Heart right ventricle (tissue), 16 donors: ENCODE measurements around the gene CPT1A. TPM values are rescaled to one million over a fixed set of nuclear protein-coding genes. Genes with fewer than 3 reads are reported as not detected.

ENCODE experiments used
- ATAC-seq, 8 donors: fragments of 200-7000 bp; cut with Tn5 transposase; one replicate each; pipeline ENCODE4 v1.9.1; 2020; ENCODE audit warnings: mild to moderate bottlenecking in 8 of 8, moderate library complexity in 8 of 8, moderate number of reproducible peaks in 1 of 8
- DNase-seq, 2 donors: peaks; one replicate each; pipeline ENCODE4 v3.0.0-alpha.2; 2020
- H3K27ac ChIP-seq, 10 donors: fragments of 200-600 bp; sonication (generic) in 2 of 10; one replicate each; pipeline versions ENCODE4 v1.5.0 to v1.8.0; 2020 to 2022; ENCODE audit warnings: mild to moderate bottlenecking in 3 of 10
- H3K27me3 ChIP-seq, 7 donors: fragments of 200-600 bp; one replicate each; pipeline ENCODE4 v1.8.0; 2021 to 2022; ENCODE audit warnings: mild to moderate bottlenecking in 2 of 7
- H3K36me3 ChIP-seq, 9 donors: fragments of 200-600 bp; sonication (generic) in 1 of 9; one replicate each; pipeline versions ENCODE4 v1.5.0 to v1.8.0; 2020 to 2022; ENCODE audit warnings: mild to moderate bottlenecking in 2 of 9
- H3K4me1 ChIP-seq, 9 donors: fragments of 200-600 bp; sonication (generic) in 1 of 9; one replicate each; pipeline versions ENCODE4 v1.5.0 to v1.8.0; 2020 to 2022; ENCODE audit warnings: mild to moderate bottlenecking in 4 of 9
- H3K4me3 ChIP-seq, 10 donors: fragments of 200-600 bp; sonication (generic) in 2 of 10; one replicate each; pipeline versions ENCODE4 v1.5.0 to v1.8.0; 2020 to 2022; ENCODE audit warnings: mild to moderate bottlenecking in 7 of 10, moderate library complexity in 2 of 10
- H3K9me3 ChIP-seq, 11 donors: fragments of 200-600 bp in 10 of 11; sonication (generic) in 2 of 11; one replicate each; pipeline versions ENCODE4 v1.5.0 to v1.8.0; 2013 to 2022; ENCODE audit warnings: mild to moderate bottlenecking in 2 of 11, control low read depth in 1 of 11, moderate library complexity in 1 of 11
- CTCF ChIP-seq, 9 donors: fragments of 200-600 bp; sonication (generic) in 2 of 9; IDR thresholded peaks; one replicate each; pipeline versions ENCODE4 v1.5.0 to v1.8.0; 2021 to 2022; ENCODE audit warnings: antibody characterized with exemption in 9 of 9, mild to moderate bottlenecking in 5 of 9, moderate library complexity in 1 of 9
- WGBS, 2 donors: extraction: QIAGEN DNeasy Blood & Tissue Kit; methylation state at CpG; one replicate each; pipeline ENCODE4 v1.1.7; 2013; ENCODE audit warnings: inconsistent platforms in 1 of 2; 5-methylcytosine and 5-hydroxymethylcytosine counted together
- intact Hi-C, 10 donors: fragments of 100-400 bp; cut with DNase I; formaldehyde crosslinking; loops; one replicate each; pipeline versions ENCODE4 v1.11.1 to v1.14.2; 2022
- polyA plus RNA-seq, 2 donors: library from polyadenylated mRNA; stranded (reverse); fragments of 200-250 nt; gene quantifications; one replicate each; pipeline ENCODE4 v1.2.3, GENCODE V29; 2013
- total RNA-seq, 10 donors: library from RNA; stranded (reverse); fragmentation: NEBNext Ultra II Directional in 3 of 10; extraction: Animal tissue kit (Norgen Biotek cat#: 25700) in 3 of 10; gene quantifications; one replicate each; pipeline versions ENCODE4 v1.2.1 to v1.2.4, GENCODE V29; 2021 to 2023
- donor health status: Arrhythmogenic right ventricular cardiomyopathy.
- donor health status: ischemic (EF 13 %, LVEDD 7.1; RV severe dilation, severe dysfunction).
- donor health status: healthy with polysubstance abuse.
- donor health status: DM: no; HTN: yes; CAD: no.
- donor health status: DM: no; HTN: no; CAD: no.
- donor health status: ischemic (EF 25% LVEDD 6.9; RV normal size, moderate dysfunction).
- donor health status: ischemic (EF 25% LVEDD 5.7; RV mildly dilated, moderate dysfunction).
- donor health status: healthy.
- donor health status: DM: yes; HTN: yes; CAD: no.
- donor health status: Ischemic cardiomyopathy.
- donor health status: ischemic (EF 35%, LVEDD 5.7; RV mildly dilated, moderate dysfunction).
- donor health status: nonischemic (EF 11% LVEDD 7.7; RV severe dilation, severe dysfunction).
- donor health status: DM: yes; HTN: yes; CAD: no.
- donor health status: PGD.
- donor health status: ischemic (EF 29% LVEDD 5.4; RV normal size, mild dysfunction).
- donor health status: nonischemic (EF 23%, LVEDD 6.1; RV moderate dilation, normal function).

CPT1A gene
- total and polyA plus RNA-seq, 12 donors: 18.8 to 84.4 (median 44.2) TPM

- intact Hi-C loops: loop anchor here in 1 of 10 donors (5.0 kb wide), 1 partner anchor 33 kb away; the partner anchor contains the start of gene CPT1A
- ATAC-seq (peak in 7 of 8 donors; percentile 23 to 75 (median 54)), DNase-seq (peak in 1 of 2 donors; percentile 42)
- Histone ChIP-seq H3K9me3 (no peaks in the 10 kb centered on the region), H3K36me3 (peaks cover 0 to 94% (median 28%) of the 10 kb centered on the region in 9 donors), H3K4me3 (no peak overlapping the region), H3K27me3 (no peaks in the 10 kb centered on the region), H3K27ac (peak overlapping the region in 9 of 10 donors; percentile 13 to 71 (median 63)), H3K4me1 (peaks cover 2 to 31% (median 27%) of the 10 kb centered on the region in 9 donors)
- no peak for TF ChIP-seq CTCF (IDR thresholded peaks at IDR 0.05)
- WGBS, 2 donors: 27 to 42% methylated on average over 5 of the region's 5 CpGs
Observed at GRCh38 chr11:68809506-68809905, 32.2 kb downstream of the CPT1A start.

DNA sequence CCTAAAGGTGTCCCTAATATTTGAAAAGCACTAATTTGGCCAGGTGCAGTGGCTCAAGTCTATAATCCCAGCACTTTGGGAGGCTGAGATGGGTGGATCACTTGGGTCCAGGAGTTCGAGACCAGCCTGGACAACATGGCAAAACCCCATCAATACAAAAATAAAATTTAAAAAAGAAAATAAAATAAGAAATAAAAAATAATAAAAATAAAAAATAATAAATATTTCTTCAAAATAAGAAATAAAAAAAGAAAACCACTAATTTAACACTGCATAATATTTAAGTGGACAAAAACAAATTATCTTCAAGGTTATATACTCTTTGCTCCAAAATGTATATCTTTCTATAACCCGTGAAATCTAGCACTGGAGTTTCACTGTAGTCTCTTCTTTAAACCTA lies 32.9 kb downstream of the CPT1A start:
- H3K4me1 ChIP-seq: peaks cover 2 to 31% (median 27%) of the 10 kb centered on the region in 9 donors
- H3K27me3 ChIP-seq: no peaks in the 10 kb centered on the region
- no peak overlapping the region for H3K4me3 ChIP-seq
- H3K36me3 ChIP-seq: peaks cover 4 to 95% (median 29%) of the 10 kb centered on the region in 9 donors
- intact Hi-C loops: loop anchor here in 1 of 10 donors (5.0 kb wide), 1 partner anchor 34 kb away; the partner anchor contains the start of gene CPT1A
- DNase-seq: no peak
- peak overlapping the region in 2 of 10 donors; percentile 63 to 70 for H3K27ac ChIP-seq
- no peak for TF ChIP-seq CTCF (IDR thresholded peaks at IDR 0.05)
- 97 to 98% methylated on average over 2 of the region's 2 CpGs for WGBS, 2 donors
- H3K9me3 ChIP-seq: no peaks in the 10 kb centered on the region
- ATAC-seq: no peak

DNA sequence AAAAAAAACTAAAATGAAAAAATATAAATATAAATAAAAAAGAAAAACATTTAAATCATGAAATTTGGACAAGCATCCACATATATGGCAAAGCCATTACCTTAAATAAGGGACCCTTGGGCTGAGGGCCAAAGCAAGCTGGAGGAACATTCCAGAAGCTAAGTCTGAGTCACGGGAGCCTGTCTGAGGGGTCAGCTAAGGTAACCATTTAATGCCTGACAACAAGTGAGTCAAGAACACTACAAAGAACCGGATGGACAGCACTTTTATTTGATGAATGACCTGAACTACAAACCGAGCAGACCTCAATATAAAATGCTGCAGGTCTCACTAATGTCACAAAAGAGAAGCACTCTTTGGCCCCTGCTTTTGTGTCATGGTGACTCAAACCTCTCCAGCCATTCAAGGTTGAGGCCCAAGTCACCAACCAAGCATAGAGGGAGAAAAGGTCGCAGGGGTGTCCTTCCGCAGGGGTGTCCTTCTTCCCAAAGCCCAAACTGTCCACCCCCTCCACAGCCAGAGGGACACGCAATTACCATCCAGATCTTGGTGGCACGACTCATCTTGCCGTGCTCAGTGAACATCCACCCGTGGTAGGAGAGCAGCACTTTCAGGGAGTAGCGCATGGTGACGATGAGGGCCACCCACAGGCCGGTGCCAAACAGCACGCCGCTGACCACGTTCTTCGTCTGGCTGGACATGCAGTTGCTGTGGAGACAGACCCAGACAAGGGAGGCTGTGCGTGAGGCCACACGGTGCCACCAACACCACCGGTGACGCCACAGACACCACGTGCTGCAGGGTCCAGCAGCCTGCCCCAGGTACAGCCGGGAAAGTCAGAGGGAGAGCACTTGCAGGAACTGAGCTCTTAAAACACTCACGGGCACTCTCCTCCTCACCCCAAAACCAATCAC lies 34.5 kb downstream of the CPT1A start:
- DNase-seq: no peak
- H3K27ac ChIP-seq: peak overlapping the region in 1 of 10 donors; percentile 20
- H3K27me3 ChIP-seq: no peaks in the 10 kb centered on the region
- no peak for TF ChIP-seq CTCF (IDR thresholded peaks at IDR 0.05)
- peaks cover 4 to 97% (median 40%) of the 10 kb centered on the region in 9 donors for H3K36me3 ChIP-seq
- peak in 1 of 8 donors; percentile 18 for ATAC-seq
- intact Hi-C loops: loop anchor here in 1 of 10 donors (5.0 kb wide), 1 partner anchor 35 kb away; the partner anchor contains the start of gene CPT1A
- WGBS, 2 donors: 90% methylated on average over 23 of the region's 23 CpGs
- no peaks in the 10 kb centered on the region for H3K9me3 ChIP-seq
- H3K4me3 ChIP-seq: no peak overlapping the region
- H3K4me1 ChIP-seq: peaks cover 2 to 22% (median 19%) of the 10 kb centered on the region in 9 donors

DNA sequence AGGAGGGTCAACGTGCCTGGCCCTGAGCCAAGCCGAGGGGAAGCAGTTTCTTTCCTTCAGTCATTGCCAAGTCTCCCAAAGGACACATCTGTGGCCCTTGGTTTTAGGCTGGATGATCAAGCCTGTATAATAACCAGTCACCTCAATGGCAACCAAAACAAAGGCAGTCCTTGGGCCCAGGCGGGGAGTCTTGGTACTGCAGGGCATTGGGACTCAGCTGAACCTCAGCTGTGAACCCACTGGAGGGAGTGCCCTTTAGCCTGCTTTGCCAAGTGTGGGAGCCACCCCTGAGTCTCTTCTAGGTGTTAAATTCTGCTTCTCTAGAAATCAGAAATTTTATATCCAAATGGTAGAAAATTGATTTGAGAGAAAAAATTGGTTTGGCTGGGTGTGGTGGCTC lies 36.9 kb downstream of the CPT1A start:
- no peak overlapping the region for H3K4me3 ChIP-seq
- WGBS, 2 donors: 61 to 68% methylated on average over 3 of the region's 3 CpGs
- no peak for TF ChIP-seq CTCF (IDR thresholded peaks at IDR 0.05)
- ATAC-seq: no peak
- no peaks in the 10 kb centered on the region for H3K9me3 ChIP-seq
- peaks cover 0 to 11% (median 8%) of the 10 kb centered on the region in 9 donors for H3K4me1 ChIP-seq
- peaks cover 4 to 97% (median 48%) of the 10 kb centered on the region in 9 donors for H3K36me3 ChIP-seq
- H3K27ac ChIP-seq: no peak overlapping the region
- intact Hi-C loops: loop anchor here in 1 of 10 donors (5.0 kb wide), 1 partner anchor 38 kb away; the partner anchor contains the start of gene CPT1A
- no peak for DNase-seq
- no peaks in the 10 kb centered on the region for H3K27me3 ChIP-seq
